Loucy (cell line): ENCODE measurements around the gene TIMM29.

Source experiments
- CTCF ChIP-seq: fragments of 200-600 bp; sonication (generic); conservative IDR thresholded peaks from 2 replicates; pipeline ENCODE4 v1.5.1; 2014; ENCODE audit warnings: mild to moderate bottlenecking, antibody characterized with exemption, low read length
- EZH2phosphoT487 ChIP-seq: fragments of 200-600 bp; IDR thresholded peaks from 2 replicates; pipeline ENCODE4 v1.6.1; 2018; ENCODE audit warnings: antibody characterized with exemption, mild to moderate bottlenecking, moderate library complexity, borderline replicate concordance

DNA sequence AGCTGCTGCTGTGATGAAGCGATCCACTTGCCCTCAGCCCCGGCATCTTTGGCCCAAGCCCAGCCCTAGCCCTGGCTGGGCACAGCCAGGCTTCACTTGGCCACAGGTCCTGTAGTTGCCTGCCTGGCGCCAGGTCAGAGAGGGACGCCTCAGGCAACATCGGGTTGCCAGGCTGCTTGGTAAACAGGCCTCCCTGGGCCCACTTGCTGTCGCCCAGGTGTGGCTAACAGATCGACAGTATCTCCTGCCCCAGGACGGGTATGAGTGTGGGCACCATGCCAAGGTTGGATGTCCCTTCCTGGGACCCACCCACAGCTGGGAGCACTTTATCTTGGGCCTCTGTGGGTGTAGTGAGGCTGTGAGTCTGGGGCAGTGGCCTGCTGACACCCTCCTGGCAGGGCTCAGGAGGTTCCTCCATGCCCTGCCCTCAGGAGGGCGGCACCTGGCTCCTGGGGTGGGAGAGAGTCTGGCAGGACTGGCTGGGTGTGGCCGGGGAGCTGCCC is 29.4 kb upstream of the TIMM29 start:
- no peak for TF ChIP-seq CTCF
- no peak for TF ChIP-seq EZH2phosphoT487
